Measurements from ENCODE around the gene LRRC56. TPM values are rescaled to one million over a fixed set of nuclear protein-coding genes. Genes with fewer than 3 reads are reported as not detected.

LRRC56 gene
- total and polyA plus RNA-seq, 2 of the 13 experiments (the other 11 are each of a cell fraction or from before 2014, with no cell fraction given) = 0.11 to 0.29 TPM

DNA sequence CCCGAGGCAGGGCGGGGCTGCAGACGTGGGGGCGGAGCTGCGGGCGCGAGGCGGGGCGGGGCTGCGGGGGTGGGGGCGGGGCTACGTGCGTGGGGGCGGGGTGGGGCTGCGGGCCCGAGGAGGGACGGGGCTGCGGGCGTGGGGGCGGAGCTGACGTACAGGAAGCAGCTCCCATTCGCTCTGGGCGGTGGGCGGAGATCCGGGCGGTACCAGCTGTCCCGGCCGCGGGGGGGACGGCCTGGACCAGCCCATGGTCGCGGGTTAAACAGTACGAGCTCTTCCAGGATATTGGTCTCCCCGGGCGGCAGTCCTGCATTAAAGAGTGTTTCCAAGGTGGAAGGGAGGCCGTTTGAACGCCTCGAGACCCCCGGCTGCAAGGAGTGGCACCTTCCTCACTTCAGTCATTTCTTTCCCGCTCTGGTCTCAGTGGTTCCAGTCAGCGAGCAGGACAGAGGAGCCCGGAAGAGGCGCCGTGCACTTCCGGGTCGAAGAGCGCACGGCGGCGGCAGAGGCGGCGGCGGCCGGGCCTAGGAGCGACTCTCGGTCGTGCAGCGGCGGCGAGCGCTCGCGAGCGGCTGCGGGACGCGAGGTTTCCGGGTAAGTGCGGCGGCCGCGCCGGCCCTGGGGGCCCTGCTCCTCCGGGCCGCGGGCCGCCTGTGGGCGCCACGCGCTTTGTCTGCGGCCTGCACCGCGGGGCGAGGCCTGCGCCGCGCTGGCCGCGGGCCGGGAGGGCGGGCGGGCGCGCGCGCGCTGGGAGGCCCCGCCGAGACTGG is 38.9 kb downstream of the LRRC56 start, which contains the start of gene PHRF1 (continued):
- TF ChIP-seq, protein P1, sequence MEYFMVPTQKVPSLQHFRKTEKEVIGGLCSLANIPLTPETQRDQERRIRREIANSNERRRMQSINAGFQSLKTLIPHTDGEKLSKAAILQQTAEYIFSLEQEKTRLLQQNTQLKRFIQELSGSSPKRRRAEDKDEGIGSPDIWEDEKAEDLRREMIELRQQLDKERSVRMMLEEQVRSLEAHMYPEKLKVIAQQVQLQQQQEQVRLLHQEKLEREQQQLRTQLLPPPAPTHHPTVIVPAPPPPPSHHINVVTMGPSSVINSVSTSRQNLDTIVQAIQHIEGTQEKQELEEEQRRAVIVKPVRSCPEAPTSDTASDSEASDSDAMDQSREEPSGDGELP (IDR thresholded peaks at IDR 0.05; ENCODE audit: borderline replicate concordance, low read depth) = no peak
- no peak for TF ChIP-seq CBX2 (IDR thresholded peaks at IDR 0.05; ENCODE audit: low read depth, low read length)
- TF ChIP-seq CBX2 (CRISPR knock-in tag; IDR thresholded peaks at IDR 0.05; ENCODE audit: low read depth) = no peak
- TF ChIP-seq, protein P2, sequence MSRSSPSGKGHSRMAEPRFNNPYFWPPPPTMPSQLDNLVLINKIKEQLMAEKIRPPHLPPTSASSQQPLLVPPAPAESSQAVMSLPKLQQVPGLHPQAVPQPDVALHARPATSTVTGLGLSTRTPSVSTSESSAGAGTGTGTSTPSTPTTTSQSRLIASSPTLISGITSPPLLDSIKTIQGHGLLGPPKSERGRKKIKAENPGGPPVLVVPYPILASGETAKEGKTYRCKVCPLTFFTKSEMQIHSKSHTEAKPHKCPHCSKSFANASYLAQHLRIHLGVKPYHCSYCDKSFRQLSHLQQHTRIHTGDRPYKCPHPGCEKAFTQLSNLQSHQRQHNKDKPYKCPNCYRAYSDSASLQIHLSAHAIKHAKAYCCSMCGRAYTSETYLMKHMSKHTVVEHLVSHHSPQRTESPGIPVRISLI (CRISPR knock-in tag; IDR thresholded peaks at IDR 0.05; ENCODE audit: borderline replicate concordance) = no peak
- TF ChIP-seq, protein P3, sequence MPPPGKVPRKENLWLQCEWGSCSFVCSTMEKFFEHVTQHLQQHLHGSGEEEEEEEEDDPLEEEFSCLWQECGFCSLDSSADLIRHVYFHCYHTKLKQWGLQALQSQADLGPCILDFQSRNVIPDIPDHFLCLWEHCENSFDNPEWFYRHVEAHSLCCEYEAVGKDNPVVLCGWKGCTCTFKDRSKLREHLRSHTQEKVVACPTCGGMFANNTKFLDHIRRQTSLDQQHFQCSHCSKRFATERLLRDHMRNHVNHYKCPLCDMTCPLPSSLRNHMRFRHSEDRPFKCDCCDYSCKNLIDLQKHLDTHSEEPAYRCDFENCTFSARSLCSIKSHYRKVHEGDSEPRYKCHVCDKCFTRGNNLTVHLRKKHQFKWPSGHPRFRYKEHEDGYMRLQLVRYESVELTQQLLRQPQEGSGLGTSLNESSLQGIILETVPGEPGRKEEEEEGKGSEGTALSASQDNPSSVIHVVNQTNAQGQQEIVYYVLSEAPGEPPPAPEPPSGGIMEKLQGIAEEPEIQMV (CRISPR knock-in tag; IDR thresholded peaks at IDR 0.05; ENCODE audit: low read depth) = no peak
- TF ChIP-seq, protein P4, sequence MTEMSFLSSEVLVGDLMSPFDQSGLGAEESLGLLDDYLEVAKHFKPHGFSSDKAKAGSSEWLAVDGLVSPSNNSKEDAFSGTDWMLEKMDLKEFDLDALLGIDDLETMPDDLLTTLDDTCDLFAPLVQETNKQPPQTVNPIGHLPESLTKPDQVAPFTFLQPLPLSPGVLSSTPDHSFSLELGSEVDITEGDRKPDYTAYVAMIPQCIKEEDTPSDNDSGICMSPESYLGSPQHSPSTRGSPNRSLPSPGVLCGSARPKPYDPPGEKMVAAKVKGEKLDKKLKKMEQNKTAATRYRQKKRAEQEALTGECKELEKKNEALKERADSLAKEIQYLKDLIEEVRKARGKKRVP (CRISPR knock-in tag; IDR thresholded peaks at IDR 0.05) = no peak
- TF ChIP-seq ZNF124 (CRISPR knock-in tag; IDR thresholded peaks at IDR 0.05) = 0 out of 2 replicates have a peak, but pooled peaks have one; percentile 15
- TF ChIP-seq, protein P5, sequence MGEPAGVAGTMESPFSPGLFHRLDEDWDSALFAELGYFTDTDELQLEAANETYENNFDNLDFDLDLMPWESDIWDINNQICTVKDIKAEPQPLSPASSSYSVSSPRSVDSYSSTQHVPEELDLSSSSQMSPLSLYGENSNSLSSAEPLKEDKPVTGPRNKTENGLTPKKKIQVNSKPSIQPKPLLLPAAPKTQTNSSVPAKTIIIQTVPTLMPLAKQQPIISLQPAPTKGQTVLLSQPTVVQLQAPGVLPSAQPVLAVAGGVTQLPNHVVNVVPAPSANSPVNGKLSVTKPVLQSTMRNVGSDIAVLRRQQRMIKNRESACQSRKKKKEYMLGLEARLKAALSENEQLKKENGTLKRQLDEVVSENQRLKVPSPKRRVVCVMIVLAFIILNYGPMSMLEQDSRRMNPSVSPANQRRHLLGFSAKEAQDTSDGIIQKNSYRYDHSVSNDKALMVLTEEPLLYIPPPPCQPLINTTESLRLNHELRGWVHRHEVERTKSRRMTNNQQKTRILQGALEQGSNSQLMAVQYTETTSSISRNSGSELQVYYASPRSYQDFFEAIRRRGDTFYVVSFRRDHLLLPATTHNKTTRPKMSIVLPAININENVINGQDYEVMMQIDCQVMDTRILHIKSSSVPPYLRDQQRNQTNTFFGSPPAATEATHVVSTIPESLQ (CRISPR knock-in tag; conservative IDR thresholded peaks at IDR 0.05) = no peak
- TF ChIP-seq, protein P6, sequence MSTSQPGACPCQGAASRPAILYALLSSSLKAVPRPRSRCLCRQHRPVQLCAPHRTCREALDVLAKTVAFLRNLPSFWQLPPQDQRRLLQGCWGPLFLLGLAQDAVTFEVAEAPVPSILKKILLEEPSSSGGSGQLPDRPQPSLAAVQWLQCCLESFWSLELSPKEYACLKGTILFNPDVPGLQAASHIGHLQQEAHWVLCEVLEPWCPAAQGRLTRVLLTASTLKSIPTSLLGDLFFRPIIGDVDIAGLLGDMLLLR (CRISPR knock-in tag; IDR thresholded peaks at IDR 0.05) = no peak
- TF ChIP-seq, protein P7, sequence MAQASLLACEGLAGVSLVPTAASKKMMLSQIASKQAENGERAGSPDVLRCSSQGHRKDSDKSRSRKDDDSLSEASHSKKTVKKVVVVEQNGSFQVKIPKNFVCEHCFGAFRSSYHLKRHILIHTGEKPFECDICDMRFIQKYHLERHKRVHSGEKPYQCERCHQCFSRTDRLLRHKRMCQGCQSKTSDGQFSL (CRISPR knock-in tag; IDR thresholded peaks at IDR 0.05) = no peak
- peak; percentile 40; the same call in 1 of the 2 replicates for TF ChIP-seq GFI1 (CRISPR knock-in tag; IDR thresholded peaks at IDR 0.05; ENCODE audit: borderline replicate concordance)
- no peak for TF ChIP-seq ZNF383 (CRISPR knock-in tag; IDR thresholded peaks at IDR 0.05; ENCODE audit: borderline replicate concordance)
- no peak for TF ChIP-seq CENPX (CRISPR knock-in tag; IDR thresholded peaks at IDR 0.05)
- peak; percentile 52 for TF ChIP-seq XRCC5 (optimal IDR thresholded peaks at IDR 0.05; ENCODE audit: low read length)
- 0 out of 2 replicates have a peak, but pooled peaks have one; percentile 47 for TF ChIP-seq ZNF256 (CRISPR knock-in tag; conservative IDR thresholded peaks at IDR 0.05)
- TF ChIP-seq, protein P8, sequence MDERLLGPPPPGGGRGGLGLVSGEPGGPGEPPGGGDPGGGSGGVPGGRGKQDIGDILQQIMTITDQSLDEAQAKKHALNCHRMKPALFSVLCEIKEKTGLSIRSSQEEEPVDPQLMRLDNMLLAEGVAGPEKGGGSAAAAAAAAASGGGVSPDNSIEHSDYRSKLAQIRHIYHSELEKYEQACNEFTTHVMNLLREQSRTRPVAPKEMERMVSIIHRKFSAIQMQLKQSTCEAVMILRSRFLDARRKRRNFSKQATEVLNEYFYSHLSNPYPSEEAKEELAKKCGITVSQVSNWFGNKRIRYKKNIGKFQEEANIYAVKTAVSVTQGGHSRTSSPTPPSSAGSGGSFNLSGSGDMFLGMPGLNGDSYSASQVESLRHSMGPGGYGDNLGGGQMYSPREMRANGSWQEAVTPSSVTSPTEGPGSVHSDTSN (CRISPR knock-in tag; IDR thresholded peaks at IDR 0.05) = no peak
- no peak for TF ChIP-seq AGO1 (IDR thresholded peaks at IDR 0.05; ENCODE audit: low read depth, low read length, poor library complexity, severe bottlenecking)
- no peak for TF ChIP-seq ZSCAN25 (CRISPR knock-in tag; IDR thresholded peaks at IDR 0.05)
- no peak for TF ChIP-seq ARNT (IDR thresholded peaks at IDR 0.05)
- TF ChIP-seq RFX3 (CRISPR knock-in tag; IDR thresholded peaks at IDR 0.05) = no peak
- no peak for TF ChIP-seq ZSCAN29 (CRISPR knock-in tag; conservative IDR thresholded peaks at IDR 0.05)
